ENCODE data around the gene MSLN. TPM values are rescaled to one million over a fixed set of nuclear protein-coding genes. Genes with fewer than 3 reads are reported as not detected.

Gene MSLN
- total and polyA plus RNA-seq, 2 experiments from 2014 or later: 0.10 TPM; not detected in 1

DNA sequence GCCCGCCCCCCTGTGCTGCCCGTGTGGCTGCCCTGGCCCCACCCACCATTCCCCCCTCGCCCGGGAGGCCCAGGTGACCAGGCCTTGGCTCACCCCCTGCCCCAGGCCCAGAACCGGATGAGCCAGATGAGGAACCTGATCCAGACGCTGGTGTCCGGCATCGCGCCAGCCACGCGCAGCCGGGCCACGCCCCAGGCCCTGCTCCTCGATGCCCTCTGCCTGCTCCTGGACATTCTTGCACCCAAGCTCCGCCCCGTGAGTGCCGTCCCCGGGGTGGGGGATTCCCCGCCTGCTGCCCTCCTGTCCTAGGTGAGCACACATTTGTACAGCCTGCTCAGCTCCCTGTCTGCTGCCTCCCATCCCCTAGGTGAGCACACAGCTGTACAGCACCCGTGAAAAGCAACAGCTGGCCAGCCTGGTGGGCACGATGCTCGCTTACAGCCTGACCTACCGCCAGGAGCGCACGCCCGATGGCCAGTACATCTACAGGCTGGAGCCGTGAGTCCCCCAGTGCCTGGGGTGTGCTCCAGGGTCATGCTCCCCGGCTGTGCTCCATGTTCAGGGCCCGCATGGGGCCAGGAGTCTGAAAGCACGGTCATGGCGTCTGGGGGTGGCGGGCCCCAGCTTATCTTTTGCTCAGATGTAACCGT is 35.2 kb downstream of the MSLN start:
- Mint-ChIP-seq H3K4me1 (no peaks in the 10 kb centered on the region), H3K36me3 (ENCODE audit: low read depth) (peaks cover 34% of the 10 kb centered on the region), H3K27me3 (ENCODE audit: insufficient read depth, low read depth, poor library complexity) (peaks cover 13% of the 10 kb centered on the region), H3K4me3 (no peak overlapping the region), H3K9me3 (no peaks in the 10 kb centered on the region; the same call in 1 of the 3 replicates), H3K27ac (no peak overlapping the region)
- H2AFZ ChIP-seq: no peak overlapping the region
- no peak overlapping the region for H3K4me2 ChIP-seq
- H3K27ac ChIP-seq (ENCODE audit: low read depth): no peak overlapping the region
- no peaks in the 10 kb centered on the region; the same call in 1 of the 2 replicates for H3K36me3 ChIP-seq (ENCODE audit: insufficient read depth)
- peaks cover 9% of the 10 kb centered on the region for H4K20me1 ChIP-seq (replicated peaks; ENCODE audit: insufficient read depth)
- H3K9me2 ChIP-seq (ENCODE audit: insufficient read depth): no peaks in the 10 kb centered on the region
- H3F3A ChIP-seq (replicated peaks; ENCODE audit: low read depth): no peaks in the 10 kb centered on the region
- H3K4me3 ChIP-seq: no peak overlapping the region
- DNase-seq (ENCODE audit: low spot score): no peak
- H3K4me1 ChIP-seq (ENCODE audit: insufficient read depth): no peaks in the 10 kb centered on the region
- H3K79me2 ChIP-seq (replicated peaks; ENCODE audit: insufficient read depth): no peaks in the 10 kb centered on the region
- peaks cover under 1% of the 10 kb centered on the region; the same call in 1 of the 2 replicates for H3K27me3 ChIP-seq (ENCODE audit: insufficient read depth)
- TF ChIP-seq JUNB (IDR thresholded peaks at IDR 0.05; ENCODE audit: unreplicated experiment): no peak
- ATAC-seq: no peak

DNA sequence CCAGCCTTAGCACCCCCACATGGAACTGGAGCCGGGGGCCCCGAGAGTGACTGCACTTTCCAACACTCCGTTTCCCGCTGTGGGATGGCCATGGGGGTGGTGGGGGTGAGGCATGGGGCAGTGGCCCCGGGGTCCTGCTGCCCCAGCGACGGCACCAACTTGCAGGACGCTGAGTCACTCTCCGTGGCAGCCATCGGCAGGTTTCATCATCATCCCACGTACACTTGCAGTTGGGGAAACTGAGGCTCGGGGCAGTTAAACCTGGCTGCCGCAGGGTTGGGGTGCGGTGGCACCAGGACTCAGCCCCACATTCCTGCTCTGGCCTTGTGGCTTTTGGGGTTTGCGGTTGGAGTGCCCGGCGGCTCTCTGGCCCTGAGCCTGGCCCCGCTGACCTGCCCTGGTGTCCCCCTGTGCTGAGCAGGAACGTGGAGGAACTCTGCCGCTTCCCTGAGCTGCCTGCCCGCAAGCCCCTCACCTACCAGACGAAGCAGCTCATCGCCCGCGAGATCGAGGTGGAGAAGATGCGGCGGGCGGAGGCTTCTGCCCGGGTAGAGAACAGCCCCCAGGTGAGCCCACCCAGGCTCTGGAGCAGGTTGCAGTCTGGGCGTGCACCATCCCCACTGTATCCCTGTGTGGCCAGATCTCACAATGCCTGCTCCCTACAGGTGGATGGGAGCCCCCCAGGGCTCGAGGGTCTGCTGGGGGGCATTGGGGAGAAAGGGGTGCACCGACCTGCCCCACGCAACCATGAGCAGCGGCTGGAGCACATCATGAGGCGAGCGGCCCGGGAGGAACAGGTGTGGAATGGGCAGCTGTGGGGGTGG is 36.0 kb downstream of the MSLN start:
- DNase-seq (ENCODE audit: low spot score) (no peak), ATAC-seq (no peak)
- H3K4me1 ChIP-seq (ENCODE audit: insufficient read depth): peaks cover 3% of the 10 kb centered on the region; the same call in 1 of the 2 replicates
- Mint-ChIP-seq H3K27ac (no peak overlapping the region), H3K36me3 (ENCODE audit: low read depth) (peaks cover 28% of the 10 kb centered on the region), H3K27me3 (ENCODE audit: insufficient read depth, low read depth, poor library complexity) (peaks cover 15% of the 10 kb centered on the region), H3K9me3 (no peaks in the 10 kb centered on the region; the same call in 1 of the 3 replicates), H3K4me1 (no peaks in the 10 kb centered on the region), H3K4me3 (no peak overlapping the region)
- H3K4me3 ChIP-seq: no peak overlapping the region
- no peak overlapping the region for H3K4me2 ChIP-seq
- H2AFZ ChIP-seq: no peak overlapping the region
- peaks cover 4% of the 10 kb centered on the region; the same call in 1 of the 2 replicates for H4K20me1 ChIP-seq (replicated peaks; ENCODE audit: insufficient read depth)
- H3K9me2 ChIP-seq (ENCODE audit: insufficient read depth): no peaks in the 10 kb centered on the region
- H3K27ac ChIP-seq (ENCODE audit: low read depth): no peak overlapping the region
- no peaks in the 10 kb centered on the region; the same call in 1 of the 2 replicates for H3K36me3 ChIP-seq (ENCODE audit: insufficient read depth)
- H3K27me3 ChIP-seq (ENCODE audit: insufficient read depth): peaks cover 8% of the 10 kb centered on the region; the same call in 1 of the 2 replicates
- H3F3A ChIP-seq (replicated peaks; ENCODE audit: low read depth): no peaks in the 10 kb centered on the region
- H3K79me2 ChIP-seq (replicated peaks; ENCODE audit: insufficient read depth): no peaks in the 10 kb centered on the region
- no peak for TF ChIP-seq POLR2AphosphoS5 (IDR thresholded peaks at IDR 0.05; ENCODE audit: low read depth)
- TF ChIP-seq ZNF114 (CRISPR knock-in tag; IDR thresholded peaks at IDR 0.05): no peak
- no peak for TF ChIP-seq STAT1 (IDR thresholded peaks at IDR 0.05; ENCODE audit: unreplicated experiment)
- TF ChIP-seq CREB1 (CRISPR knock-in tag; IDR thresholded peaks at IDR 0.05; ENCODE audit: low read depth): no peak
- no peak for TF ChIP-seq ZNF331 (CRISPR knock-in tag; IDR thresholded peaks at IDR 0.05; ENCODE audit: low read depth)
- TF ChIP-seq, protein P1, sequence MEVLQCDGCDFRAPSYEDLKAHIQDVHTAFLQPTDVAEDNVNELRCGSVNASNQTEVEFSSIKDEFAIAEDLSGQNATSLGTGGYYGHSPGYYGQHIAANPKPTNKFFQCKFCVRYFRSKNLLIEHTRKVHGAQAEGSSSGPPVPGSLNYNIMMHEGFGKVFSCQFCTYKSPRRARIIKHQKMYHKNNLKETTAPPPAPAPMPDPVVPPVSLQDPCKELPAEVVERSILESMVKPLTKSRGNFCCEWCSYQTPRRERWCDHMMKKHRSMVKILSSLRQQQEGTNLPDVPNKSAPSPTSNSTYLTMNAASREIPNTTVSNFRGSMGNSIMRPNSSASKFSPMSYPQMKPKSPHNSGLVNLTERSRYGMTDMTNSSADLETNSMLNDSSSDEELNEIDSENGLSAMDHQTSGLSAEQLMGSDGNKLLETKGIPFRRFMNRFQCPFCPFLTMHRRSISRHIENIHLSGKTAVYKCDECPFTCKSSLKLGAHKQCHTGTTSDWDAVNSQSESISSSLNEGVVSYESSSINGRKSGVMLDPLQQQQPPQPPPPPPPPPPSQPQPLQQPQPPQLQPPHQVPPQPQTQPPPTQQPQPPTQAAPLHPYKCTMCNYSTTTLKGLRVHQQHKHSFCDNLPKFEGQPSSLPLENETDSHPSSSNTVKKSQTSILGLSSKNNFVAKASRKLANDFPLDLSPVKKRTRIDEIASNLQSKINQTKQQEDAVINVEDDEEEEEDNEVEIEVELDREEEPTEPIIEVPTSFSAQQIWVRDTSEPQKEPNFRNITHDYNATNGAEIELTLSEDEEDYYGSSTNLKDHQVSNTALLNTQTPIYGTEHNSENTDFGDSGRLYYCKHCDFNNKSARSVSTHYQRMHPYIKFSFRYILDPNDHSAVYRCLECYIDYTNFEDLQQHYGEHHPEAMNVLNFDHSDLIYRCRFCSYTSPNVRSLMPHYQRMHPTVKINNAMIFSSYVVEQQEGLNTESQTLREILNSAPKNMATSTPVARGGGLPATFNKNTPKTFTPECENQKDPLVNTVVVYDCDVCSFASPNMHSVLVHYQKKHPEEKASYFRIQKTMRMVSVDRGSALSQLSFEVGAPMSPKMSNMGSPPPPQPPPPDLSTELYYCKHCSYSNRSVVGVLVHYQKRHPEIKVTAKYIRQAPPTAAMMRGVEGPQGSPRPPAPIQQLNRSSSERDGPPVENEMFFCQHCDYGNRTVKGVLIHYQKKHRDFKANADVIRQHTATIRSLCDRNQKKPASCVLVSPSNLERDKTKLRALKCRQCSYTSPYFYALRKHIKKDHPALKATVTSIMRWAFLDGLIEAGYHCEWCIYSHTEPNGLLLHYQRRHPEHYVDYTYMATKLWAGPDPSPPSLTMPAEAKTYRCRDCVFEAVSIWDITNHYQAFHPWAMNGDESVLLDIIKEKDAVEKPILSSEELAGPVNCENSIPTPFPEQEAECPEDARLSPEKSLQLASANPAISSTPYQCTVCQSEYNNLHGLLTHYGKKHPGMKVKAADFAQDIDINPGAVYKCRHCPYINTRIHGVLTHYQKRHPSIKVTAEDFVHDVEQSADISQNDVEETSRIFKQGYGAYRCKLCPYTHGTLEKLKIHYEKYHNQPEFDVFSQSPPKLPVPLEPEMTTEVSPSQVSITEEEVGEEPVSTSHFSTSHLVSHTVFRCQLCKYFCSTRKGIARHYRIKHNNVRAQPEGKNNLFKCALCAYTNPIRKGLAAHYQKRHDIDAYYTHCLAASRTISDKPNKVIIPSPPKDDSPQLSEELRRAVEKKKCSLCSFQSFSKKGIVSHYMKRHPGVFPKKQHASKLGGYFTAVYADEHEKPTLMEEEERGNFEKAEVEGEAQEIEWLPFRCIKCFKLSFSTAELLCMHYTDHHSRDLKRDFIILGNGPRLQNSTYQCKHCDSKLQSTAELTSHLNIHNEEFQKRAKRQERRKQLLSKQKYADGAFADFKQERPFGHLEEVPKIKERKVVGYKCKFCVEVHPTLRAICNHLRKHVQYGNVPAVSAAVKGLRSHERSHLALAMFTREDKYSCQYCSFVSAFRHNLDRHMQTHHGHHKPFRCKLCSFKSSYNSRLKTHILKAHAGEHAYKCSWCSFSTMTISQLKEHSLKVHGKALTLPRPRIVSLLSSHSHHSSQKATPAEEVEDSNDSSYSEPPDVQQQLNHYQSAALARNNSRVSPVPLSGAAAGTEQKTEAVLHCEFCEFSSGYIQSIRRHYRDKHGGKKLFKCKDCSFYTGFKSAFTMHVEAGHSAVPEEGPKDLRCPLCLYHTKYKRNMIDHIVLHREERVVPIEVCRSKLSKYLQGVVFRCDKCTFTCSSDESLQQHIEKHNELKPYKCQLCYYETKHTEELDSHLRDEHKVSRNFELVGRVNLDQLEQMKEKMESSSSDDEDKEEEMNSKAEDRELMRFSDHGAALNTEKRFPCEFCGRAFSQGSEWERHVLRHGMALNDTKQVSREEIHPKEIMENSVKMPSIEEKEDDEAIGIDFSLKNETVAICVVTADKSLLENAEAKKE (CRISPR knock-in tag; IDR thresholded peaks at IDR 0.05): no peak
- TF ChIP-seq, protein P2, sequence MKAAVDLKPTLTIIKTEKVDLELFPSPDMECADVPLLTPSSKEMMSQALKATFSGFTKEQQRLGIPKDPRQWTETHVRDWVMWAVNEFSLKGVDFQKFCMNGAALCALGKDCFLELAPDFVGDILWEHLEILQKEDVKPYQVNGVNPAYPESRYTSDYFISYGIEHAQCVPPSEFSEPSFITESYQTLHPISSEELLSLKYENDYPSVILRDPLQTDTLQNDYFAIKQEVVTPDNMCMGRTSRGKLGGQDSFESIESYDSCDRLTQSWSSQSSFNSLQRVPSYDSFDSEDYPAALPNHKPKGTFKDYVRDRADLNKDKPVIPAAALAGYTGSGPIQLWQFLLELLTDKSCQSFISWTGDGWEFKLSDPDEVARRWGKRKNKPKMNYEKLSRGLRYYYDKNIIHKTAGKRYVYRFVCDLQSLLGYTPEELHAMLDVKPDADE (IDR thresholded peaks at IDR 0.05): no peak
- TF ChIP-seq, protein P3, sequence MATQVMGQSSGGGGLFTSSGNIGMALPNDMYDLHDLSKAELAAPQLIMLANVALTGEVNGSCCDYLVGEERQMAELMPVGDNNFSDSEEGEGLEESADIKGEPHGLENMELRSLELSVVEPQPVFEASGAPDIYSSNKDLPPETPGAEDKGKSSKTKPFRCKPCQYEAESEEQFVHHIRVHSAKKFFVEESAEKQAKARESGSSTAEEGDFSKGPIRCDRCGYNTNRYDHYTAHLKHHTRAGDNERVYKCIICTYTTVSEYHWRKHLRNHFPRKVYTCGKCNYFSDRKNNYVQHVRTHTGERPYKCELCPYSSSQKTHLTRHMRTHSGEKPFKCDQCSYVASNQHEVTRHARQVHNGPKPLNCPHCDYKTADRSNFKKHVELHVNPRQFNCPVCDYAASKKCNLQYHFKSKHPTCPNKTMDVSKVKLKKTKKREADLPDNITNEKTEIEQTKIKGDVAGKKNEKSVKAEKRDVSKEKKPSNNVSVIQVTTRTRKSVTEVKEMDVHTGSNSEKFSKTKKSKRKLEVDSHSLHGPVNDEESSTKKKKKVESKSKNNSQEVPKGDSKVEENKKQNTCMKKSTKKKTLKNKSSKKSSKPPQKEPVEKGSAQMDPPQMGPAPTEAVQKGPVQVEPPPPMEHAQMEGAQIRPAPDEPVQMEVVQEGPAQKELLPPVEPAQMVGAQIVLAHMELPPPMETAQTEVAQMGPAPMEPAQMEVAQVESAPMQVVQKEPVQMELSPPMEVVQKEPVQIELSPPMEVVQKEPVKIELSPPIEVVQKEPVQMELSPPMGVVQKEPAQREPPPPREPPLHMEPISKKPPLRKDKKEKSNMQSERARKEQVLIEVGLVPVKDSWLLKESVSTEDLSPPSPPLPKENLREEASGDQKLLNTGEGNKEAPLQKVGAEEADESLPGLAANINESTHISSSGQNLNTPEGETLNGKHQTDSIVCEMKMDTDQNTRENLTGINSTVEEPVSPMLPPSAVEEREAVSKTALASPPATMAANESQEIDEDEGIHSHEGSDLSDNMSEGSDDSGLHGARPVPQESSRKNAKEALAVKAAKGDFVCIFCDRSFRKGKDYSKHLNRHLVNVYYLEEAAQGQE (IDR thresholded peaks at IDR 0.05; ENCODE audit: unreplicated experiment): no peak
